ENCODE results near the gene CPNE5. TPM values are rescaled to one million over a fixed set of nuclear protein-coding genes. Genes with fewer than 3 reads are reported as not detected.

The CPNE5 gene
- total and polyA plus RNA-seq, 2 experiments from 2014 or later: 0.30 to 1.2 TPM

GRCh38 chr6:36805096-36805797 lies 34.0 kb downstream of the CPNE5 start:
- WGBS (ENCODE audit: low lambda C conversion rate, missing lambda C conversion rate): 60% methylated on average over 7 of the region's 7 CpGs
- Histone ChIP-seq H3K36me3 (replicated peaks; ENCODE audit: insufficient read depth, low read depth) (no peaks in the 10 kb centered on the region), H4K20me1 (ENCODE audit: insufficient read depth, poor library complexity, severe bottlenecking) (no peaks in the 10 kb centered on the region), H3K27me3 (no peaks in the 10 kb centered on the region), H3K9me2 (replicated peaks; ENCODE audit: insufficient read depth) (no peaks in the 10 kb centered on the region), H3K4me1 (ENCODE audit: insufficient read depth) (peaks cover 3% of the 10 kb centered on the region), H3K4me2 (no peak overlapping the region), H3K4me3 (no peak overlapping the region), H2AFZ (no peak overlapping the region), H3K27ac (no peak overlapping the region), H3K9me3 (ENCODE audit: low read depth) (no peaks in the 10 kb centered on the region), H3K79me2 (no peaks in the 10 kb centered on the region)
- no peak for DNase-seq (ENCODE audit: low spot score)
- no peak for TF ChIP-seq EZH2phosphoT487 (IDR thresholded peaks at IDR 0.05; ENCODE audit: low read depth, severe bottlenecking, unreplicated experiment)
- TF ChIP-seq, protein P1, sequence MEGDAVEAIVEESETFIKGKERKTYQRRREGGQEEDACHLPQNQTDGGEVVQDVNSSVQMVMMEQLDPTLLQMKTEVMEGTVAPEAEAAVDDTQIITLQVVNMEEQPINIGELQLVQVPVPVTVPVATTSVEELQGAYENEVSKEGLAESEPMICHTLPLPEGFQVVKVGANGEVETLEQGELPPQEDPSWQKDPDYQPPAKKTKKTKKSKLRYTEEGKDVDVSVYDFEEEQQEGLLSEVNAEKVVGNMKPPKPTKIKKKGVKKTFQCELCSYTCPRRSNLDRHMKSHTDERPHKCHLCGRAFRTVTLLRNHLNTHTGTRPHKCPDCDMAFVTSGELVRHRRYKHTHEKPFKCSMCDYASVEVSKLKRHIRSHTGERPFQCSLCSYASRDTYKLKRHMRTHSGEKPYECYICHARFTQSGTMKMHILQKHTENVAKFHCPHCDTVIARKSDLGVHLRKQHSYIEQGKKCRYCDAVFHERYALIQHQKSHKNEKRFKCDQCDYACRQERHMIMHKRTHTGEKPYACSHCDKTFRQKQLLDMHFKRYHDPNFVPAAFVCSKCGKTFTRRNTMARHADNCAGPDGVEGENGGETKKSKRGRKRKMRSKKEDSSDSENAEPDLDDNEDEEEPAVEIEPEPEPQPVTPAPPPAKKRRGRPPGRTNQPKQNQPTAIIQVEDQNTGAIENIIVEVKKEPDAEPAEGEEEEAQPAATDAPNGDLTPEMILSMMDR (IDR thresholded peaks at IDR 0.05; ENCODE audit: poor library complexity): no peak
- no peak for TF ChIP-seq EZH2 (IDR thresholded peaks at IDR 0.05; ENCODE audit: borderline replicate concordance)

DNA sequence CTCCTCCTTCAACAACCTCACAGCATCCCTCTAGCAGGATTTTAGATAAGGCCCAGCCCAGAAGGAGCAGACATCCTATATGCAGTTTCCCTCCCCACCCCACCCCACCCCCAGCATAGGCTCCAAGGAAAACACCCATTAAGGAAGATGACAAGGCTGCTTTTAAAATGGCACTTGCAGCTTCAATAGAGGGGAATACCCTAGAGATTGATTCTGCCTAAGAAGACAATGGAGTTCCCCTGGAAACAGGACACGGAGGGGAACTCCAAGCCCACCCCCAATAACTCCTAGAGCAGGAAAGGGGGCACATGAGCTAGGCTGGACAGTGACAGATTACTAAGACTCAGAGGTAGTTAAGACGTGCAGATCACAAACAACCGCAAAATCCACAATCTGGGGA lies 34.7 kb downstream of the CPNE5 start:
- Histone ChIP-seq H3K27ac (no peak overlapping the region), H3K79me2 (no peaks in the 10 kb centered on the region), H3K4me1 (ENCODE audit: insufficient read depth) (peaks cover 3% of the 10 kb centered on the region), H2AFZ (no peak overlapping the region), H3K9me2 (replicated peaks; ENCODE audit: insufficient read depth) (no peaks in the 10 kb centered on the region), H3K27me3 (no peaks in the 10 kb centered on the region), H3K36me3 (replicated peaks; ENCODE audit: insufficient read depth, low read depth) (no peaks in the 10 kb centered on the region), H3K9me3 (ENCODE audit: low read depth) (no peaks in the 10 kb centered on the region), H4K20me1 (ENCODE audit: insufficient read depth, poor library complexity, severe bottlenecking) (no peaks in the 10 kb centered on the region), H3K4me3 (no peak overlapping the region), H3K4me2 (no peak overlapping the region)
- DNase-seq (ENCODE audit: low spot score): no peak
- WGBS (ENCODE audit: low lambda C conversion rate, missing lambda C conversion rate): 44% methylated on average over 3 of the region's 3 CpGs
- no peak for TF ChIP-seq EZH2phosphoT487 (IDR thresholded peaks at IDR 0.05; ENCODE audit: low read depth, severe bottlenecking, unreplicated experiment)
- TF ChIP-seq, protein P1 (IDR thresholded peaks at IDR 0.05; ENCODE audit: poor library complexity): no peak

- Histone ChIP-seq H3K4me2 (no peak overlapping the region), H3K9me2 (replicated peaks; ENCODE audit: insufficient read depth) (no peaks in the 10 kb centered on the region), H3K4me1 (ENCODE audit: insufficient read depth) (peaks cover 3% of the 10 kb centered on the region), H4K20me1 (ENCODE audit: insufficient read depth, poor library complexity, severe bottlenecking) (no peaks in the 10 kb centered on the region), H2AFZ (no peak overlapping the region), H3K27ac (no peak overlapping the region), H3K79me2 (no peaks in the 10 kb centered on the region), H3K9me3 (ENCODE audit: low read depth) (no peaks in the 10 kb centered on the region), H3K27me3 (no peaks in the 10 kb centered on the region), H3K4me3 (no peak overlapping the region), H3K36me3 (replicated peaks; ENCODE audit: insufficient read depth, low read depth) (no peaks in the 10 kb centered on the region)
- WGBS (ENCODE audit: low lambda C conversion rate, missing lambda C conversion rate): 83% methylated on average over 1 of the region's 1 CpG
- DNase-seq (ENCODE audit: low spot score): no peak
- TF ChIP-seq EZH2phosphoT487 (IDR thresholded peaks at IDR 0.05; ENCODE audit: low read depth, severe bottlenecking, unreplicated experiment) (no peak), EZH2 (IDR thresholded peaks at IDR 0.05; ENCODE audit: borderline replicate concordance) (no peak)
- TF ChIP-seq, protein P1 (IDR thresholded peaks at IDR 0.05; ENCODE audit: poor library complexity): no peak
These were observed 35.3 kb downstream of the CPNE5 start for GRCh38 chr6:36803908-36804307.
